ENCODE data around the gene AASDHPPT. TPM values are rescaled to one million over a fixed set of nuclear protein-coding genes. Genes with fewer than 3 reads are reported as not detected.

AASDHPPT gene
- polyA plus RNA-seq, 1 donor from 2014 or later, result 322 TPM

GRCh38 chr11:106132582-106133354 lies 55.3 kb downstream of the AASDHPPT start:
- H3K9me2 ChIP-seq (ENCODE audit: insufficient read depth, low read length), result no peaks in the 10 kb centered on the region
- H4K20me1 ChIP-seq (ENCODE audit: insufficient read depth), result no peaks in the 10 kb centered on the region
- no peaks in the 10 kb centered on the region for H3F3A ChIP-seq (ENCODE audit: insufficient read depth, low read length, poor library complexity, severe bottlenecking)
- no peaks in the 10 kb centered on the region for H3K79me2 ChIP-seq (replicated peaks; ENCODE audit: insufficient read depth, low read length)
- no peak overlapping the region for H3K4me2 ChIP-seq (ENCODE audit: low read length)
- H3K9me3 ChIP-seq (ENCODE audit: low read length), result no peaks in the 10 kb centered on the region
- H3K4me3 ChIP-seq (ENCODE audit: low read length), result no peak overlapping the region
- no peaks in the 10 kb centered on the region for H3K36me3 ChIP-seq (ENCODE audit: insufficient read depth, low read length)
- no peak overlapping the region for H2AFZ ChIP-seq (ENCODE audit: low read depth, low read length)
- no peak overlapping the region for H3K27ac ChIP-seq (ENCODE audit: low read length)
- no peak overlapping the region for H3K9ac ChIP-seq (ENCODE audit: low read length)
- TF ChIP-seq EP300 (conservative IDR thresholded peaks at IDR 0.05; ENCODE audit: poor library complexity, severe bottlenecking) (no peak), MXI1 (conservative IDR thresholded peaks at IDR 0.05; ENCODE audit: poor library complexity, severe bottlenecking) (no peak), POLR2AphosphoS5 (IDR thresholded peaks at IDR 0.05) (no peak), TAF1 (IDR thresholded peaks at IDR 0.05; ENCODE audit: low read depth) (no peak), REST (IDR thresholded peaks at IDR 0.05; ENCODE audit: borderline replicate concordance) (no peak)
- no peaks in the 10 kb centered on the region for H3K27me3 ChIP-seq (ENCODE audit: insufficient read depth, low read depth, low read length)

- H3K4me3 ChIP-seq (ENCODE audit: low read length), result no peak overlapping the region
- TF ChIP-seq TAF1 (IDR thresholded peaks at IDR 0.05; ENCODE audit: low read depth) (no peak), CTCF (IDR thresholded peaks at IDR 0.05; ENCODE audit: poor library complexity, severe bottlenecking) (no peak), MXI1 (conservative IDR thresholded peaks at IDR 0.05; ENCODE audit: poor library complexity, severe bottlenecking) (no peak), EP300 (conservative IDR thresholded peaks at IDR 0.05; ENCODE audit: poor library complexity, severe bottlenecking) (no peak), REST (IDR thresholded peaks at IDR 0.05; ENCODE audit: borderline replicate concordance) (no peak), EZH2 (IDR thresholded peaks at IDR 0.05; ENCODE audit: borderline replicate concordance, insufficient read depth, low read length, poor library complexity, severe bottlenecking) (no peak), SMC3 (conservative IDR thresholded peaks at IDR 0.05; ENCODE audit: poor library complexity) (no peak), POLR2AphosphoS5 (IDR thresholded peaks at IDR 0.05) (no peak), RAD21 (conservative IDR thresholded peaks at IDR 0.05) (no peak)
Observed at GRCh38 chr11:106133529-106133928, 56.1 kb downstream of the AASDHPPT start.

More at GRCh38 chr11:106133529-106133928, 56.1 kb downstream of the AASDHPPT start:
- Histone ChIP-seq H3K79me2 (replicated peaks; ENCODE audit: insufficient read depth, low read length) (no peaks in the 10 kb centered on the region), H3F3A (ENCODE audit: insufficient read depth, low read length, poor library complexity, severe bottlenecking) (no peaks in the 10 kb centered on the region), H3K4me2 (ENCODE audit: low read length) (no peak overlapping the region), H3K36me3 (ENCODE audit: insufficient read depth, low read length) (no peaks in the 10 kb centered on the region), H2AFZ (ENCODE audit: low read depth, low read length) (no peak overlapping the region), H3K9me2 (ENCODE audit: insufficient read depth, low read length) (no peaks in the 10 kb centered on the region), H3K27me3 (ENCODE audit: insufficient read depth, low read depth, low read length) (no peaks in the 10 kb centered on the region), H4K20me1 (ENCODE audit: insufficient read depth) (no peaks in the 10 kb centered on the region), H3K27ac (ENCODE audit: low read length) (no peak overlapping the region), H3K9me3 (ENCODE audit: low read length) (no peaks in the 10 kb centered on the region), H3K9ac (ENCODE audit: low read length) (no peak overlapping the region)

All from neural cell (in vitro differentiated cells).